WI38 (cell line): ENCODE results near the gene SUGCT.
"Not testable (repeated sequence)": the region's sequence is repeated elsewhere in the genome, so short reads cannot be mapped to it uniquely, and the experiment has no call there.

Source experiments
- H3K4me3 ChIP-seq: 2 replicates; pipeline ENCODE4 v1.5.1; 2011; ENCODE audit warnings: low read depth, mild to moderate bottlenecking, control low read depth, low read length
- CTCF ChIP-seq: IDR thresholded peaks from 2 replicates; pipeline ENCODE4 v1.5.1; 2012; ENCODE audit warnings: low read depth, mild to moderate bottlenecking, control low read depth, low read length

The SUGCT gene

GRCh38 chr7:40213856-40214255, 79.1 kb downstream of the SUGCT start:
- no peak overlapping the region for H3K4me3 ChIP-seq
- no peak for TF ChIP-seq CTCF

DNA sequence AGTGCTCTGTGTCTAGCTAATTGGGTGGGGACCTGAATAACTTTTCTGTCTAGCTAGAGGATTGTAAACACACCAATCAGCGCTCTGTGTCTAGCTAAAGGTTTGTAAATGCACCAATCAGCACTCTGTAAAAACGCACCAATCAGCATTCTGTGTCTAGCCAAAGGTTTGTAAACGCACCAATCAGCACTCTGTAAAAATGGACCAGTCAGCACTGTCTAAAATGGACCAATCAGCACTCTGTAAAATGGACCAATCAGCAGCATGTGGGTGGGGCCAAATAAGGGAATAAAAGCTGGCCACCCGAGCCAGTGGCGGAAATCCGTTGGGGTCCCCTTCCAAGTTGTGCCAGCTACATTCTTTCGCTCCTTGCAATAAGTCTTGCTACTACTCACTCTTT, 83.8 kb downstream of the SUGCT start:
- not testable (repeated sequence) for H3K4me3 ChIP-seq

DNA sequence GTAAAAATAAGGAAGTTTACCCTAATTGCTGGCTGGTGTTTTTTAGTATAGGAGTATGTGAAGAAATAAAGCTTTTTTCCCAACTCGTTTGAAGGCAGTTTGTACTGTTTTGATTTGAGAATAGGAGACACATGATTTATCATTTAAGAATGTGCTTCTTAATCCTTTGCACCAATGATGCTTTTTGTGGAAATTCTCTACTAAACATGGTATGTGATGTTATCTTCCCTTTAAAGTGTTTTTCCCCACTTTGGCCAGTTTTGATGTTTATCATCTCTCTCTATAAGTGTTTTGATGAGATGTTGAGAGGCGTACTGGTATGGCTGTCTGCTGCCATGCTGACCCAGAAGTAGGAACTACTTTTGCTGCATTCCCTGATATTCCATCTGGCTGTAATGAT, 85.1 kb downstream of the SUGCT start:
- H3K4me3 ChIP-seq: no peak overlapping the region

DNA sequence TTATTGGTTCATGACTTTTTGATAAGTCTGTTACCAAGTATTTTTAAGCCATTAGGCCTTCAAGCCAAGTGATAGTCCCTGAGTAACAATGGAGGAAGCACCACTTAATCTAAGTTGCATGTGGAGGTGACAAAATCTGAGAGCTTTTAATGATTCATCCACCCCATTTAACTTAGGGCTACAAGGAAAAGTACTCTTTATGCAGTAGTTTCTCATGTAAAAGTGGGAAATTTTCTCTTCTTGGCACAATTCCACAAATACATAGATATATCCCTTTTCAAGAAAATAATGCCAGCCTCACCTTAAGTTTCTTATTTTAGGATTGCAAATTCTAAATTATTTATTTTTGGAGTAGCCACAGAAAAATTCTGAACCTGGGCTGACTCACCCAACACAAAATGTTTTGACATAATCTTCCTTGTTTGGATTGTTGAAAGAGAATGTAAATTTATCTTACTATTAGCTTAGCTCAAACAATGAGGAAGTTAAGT, 85.7 kb downstream of the SUGCT start:
- no peak for TF ChIP-seq CTCF
- no peak overlapping the region for H3K4me3 ChIP-seq

More for the DNA sequence above, 85.1 kb downstream of the SUGCT start:
- TF ChIP-seq CTCF: no peak

- H3K4me3 ChIP-seq: no peak overlapping the region
- no peak for TF ChIP-seq CTCF
These were observed 87.0 kb downstream of the SUGCT start for GRCh38 chr7:40221836-40222235.

DNA sequence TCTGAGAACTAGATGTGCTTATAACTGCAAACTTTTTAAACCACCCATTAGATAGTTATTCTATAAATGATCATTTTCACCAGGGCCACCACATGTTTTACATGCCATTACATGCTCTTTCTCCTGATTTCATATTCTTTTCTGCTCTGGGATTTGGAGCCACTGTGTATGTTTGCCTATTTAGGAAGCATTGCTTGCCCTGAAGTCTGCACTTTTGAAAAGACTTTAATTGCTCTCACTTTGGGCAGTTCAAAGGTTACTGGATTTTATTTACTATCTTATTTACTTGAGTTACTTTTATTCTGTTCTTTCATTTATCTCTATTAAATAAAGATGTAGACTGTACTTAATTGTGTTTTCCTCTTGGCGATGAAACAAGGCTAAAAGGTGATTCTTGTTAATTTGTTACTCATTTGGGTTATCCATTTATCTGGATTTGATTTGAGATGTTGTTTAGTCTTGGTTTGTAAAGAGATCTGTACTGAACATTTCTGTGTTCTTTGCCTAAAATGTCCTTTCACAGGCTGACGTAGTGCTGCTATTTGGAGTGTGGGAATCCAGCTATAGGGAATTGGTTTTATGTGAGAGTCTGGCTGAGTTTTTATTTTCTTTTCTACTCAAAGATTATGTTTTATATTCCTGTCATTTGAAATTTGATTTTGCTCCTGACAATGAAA, 88.8 kb downstream of the SUGCT start:
- no peak overlapping the region for H3K4me3 ChIP-seq
- no peak for TF ChIP-seq CTCF

GRCh38 chr7:40230101-40230500, 95.3 kb downstream of the SUGCT start:
- TF ChIP-seq CTCF: no peak
- no peak overlapping the region for H3K4me3 ChIP-seq

DNA sequence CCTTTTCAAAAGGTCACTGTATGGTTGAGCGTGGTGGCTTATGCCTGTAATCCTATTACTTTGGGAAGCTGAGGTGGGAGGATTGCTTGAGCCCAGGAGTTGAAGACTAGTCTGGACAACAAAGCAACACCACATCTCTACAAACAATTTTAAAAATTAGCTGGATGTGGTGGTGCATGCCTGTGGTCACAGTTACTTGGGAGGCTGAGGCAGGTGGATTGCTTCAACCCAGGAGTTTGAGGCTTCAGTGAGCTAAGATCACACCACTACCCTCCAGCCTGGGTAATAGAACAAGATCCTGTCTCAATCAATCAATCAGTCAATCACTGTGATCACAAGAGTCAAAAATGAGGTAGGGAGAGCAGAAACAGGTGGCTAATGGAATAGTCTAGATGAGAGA, 97.0 kb downstream of the SUGCT start:
- H3K4me3 ChIP-seq: no peak overlapping the region
- no peak for TF ChIP-seq CTCF
